ENCODE measurements around the gene MCTP1. TPM values are rescaled to one million over a fixed set of nuclear protein-coding genes. Genes with fewer than 3 reads are reported as not detected.

The MCTP1 gene
- total RNA-seq, 2 experiments from 2014 or later: 1.6 TPM

DNA sequence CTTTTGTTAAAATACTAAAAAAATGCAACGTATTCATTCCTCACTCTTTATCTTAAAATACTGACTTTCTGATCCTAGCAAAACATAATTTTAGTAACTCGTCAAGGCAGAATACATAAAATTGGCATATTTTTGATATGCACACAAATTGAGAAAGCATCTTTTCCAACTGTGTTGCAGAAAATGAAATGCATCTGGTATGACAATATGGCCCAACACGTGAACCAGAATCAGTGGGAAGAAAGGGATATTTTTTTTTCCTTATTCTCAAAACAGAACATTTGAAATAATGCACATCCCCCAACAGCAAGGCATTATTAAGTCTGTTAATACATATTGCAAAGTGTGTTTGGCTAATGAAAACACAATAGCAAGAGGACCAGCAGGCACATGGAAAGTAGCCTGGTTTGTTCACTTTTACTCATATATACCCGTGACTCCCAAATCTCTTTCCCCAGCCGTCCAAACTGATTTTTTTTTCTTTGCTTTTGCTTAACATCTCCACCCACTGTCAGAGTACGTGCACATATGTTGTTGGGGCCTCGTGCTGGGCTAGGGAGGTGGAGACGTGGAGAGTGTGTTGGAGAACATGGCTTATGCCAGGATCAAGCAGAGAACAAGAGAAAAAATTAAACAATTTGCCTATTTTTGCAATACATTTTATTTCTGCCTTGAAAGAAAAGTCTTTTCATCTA, 4.3 kb downstream of the MCTP1 start:
- H3K4me3 Mint-ChIP-seq: no peak overlapping the region
- no peak overlapping the region for H3K27ac Mint-ChIP-seq
- no peaks in the 10 kb centered on the region for H3K9me3 Mint-ChIP-seq
- peaks cover 41% of the 10 kb centered on the region for H3K27me3 Mint-ChIP-seq
- ATAC-seq (ENCODE audit: low read depth): no peak
- H3K4me1 Mint-ChIP-seq: peaks cover 7% of the 10 kb centered on the region
- no peak for DNase-seq
- POLR2A ChIA-PET: no interaction called here
- no peaks in the 10 kb centered on the region for H3K36me3 Mint-ChIP-seq

DNA sequence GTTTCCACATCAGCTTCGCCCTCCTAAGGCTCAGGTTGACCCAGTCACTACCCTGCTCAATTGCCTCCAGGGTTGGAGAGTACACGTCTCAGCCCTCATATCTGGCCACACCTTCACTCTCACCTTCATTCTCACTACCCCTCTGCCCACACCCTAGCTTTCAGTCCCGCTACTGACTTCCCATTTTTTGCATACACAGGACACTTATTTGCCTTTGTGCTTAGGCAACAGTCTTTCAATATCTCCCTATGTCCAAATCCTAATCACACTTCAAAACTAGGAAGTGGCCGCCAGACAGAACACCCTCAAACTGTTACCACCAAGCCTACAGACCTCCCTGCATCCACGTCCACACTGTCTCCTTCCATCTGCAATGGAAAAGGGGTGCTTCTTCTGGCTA, 10.9 kb downstream of the MCTP1 start:
- Mint-ChIP-seq H3K27me3 (peaks cover 13% of the 10 kb centered on the region), H3K9me3 (no peaks in the 10 kb centered on the region), H3K27ac (no peak overlapping the region), H3K4me1 (no peaks in the 10 kb centered on the region), H3K4me3 (no peak overlapping the region), H3K36me3 (no peaks in the 10 kb centered on the region)
- DNase-seq (no peak), ATAC-seq (ENCODE audit: low read depth) (no peak)
- POLR2A ChIA-PET: no interaction called here

DNA sequence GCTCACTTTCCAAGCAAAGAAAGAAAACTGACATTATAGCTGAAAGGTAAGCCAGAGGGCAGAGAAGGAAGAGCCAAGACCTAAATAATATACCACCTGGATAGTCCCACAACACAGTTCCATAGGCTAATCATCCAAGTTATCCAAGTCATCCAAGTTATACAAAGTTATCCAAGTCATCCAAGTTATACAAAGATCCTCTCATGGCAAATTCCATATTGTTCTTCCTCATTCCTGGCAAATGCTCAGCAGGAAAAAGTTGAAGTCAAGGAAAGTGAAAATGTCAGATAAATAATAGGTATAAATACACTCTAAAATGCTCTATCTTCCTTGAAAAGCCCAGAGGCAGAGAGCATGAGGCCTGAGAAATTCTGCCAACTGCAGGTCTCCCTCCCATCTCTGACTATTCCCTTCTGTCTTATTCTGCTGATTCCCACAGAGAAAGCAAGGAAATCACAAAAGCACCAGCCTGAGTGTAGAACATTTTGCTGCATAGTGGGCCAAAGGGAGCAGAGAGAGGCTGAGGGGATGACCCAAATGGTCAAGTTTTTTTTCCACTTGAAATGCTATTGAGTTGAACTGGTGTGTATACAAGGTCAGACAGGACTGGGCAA, 12.5 kb downstream of the MCTP1 start:
- Mint-ChIP-seq H3K9me3 (no peaks in the 10 kb centered on the region), H3K27ac (no peak overlapping the region), H3K27me3 (peaks cover 17% of the 10 kb centered on the region), H3K4me3 (no peak overlapping the region), H3K36me3 (no peaks in the 10 kb centered on the region), H3K4me1 (no peaks in the 10 kb centered on the region)
- no peak for DNase-seq
- no peak for ATAC-seq (ENCODE audit: low read depth)
- POLR2A ChIA-PET: no interaction called here

DNA sequence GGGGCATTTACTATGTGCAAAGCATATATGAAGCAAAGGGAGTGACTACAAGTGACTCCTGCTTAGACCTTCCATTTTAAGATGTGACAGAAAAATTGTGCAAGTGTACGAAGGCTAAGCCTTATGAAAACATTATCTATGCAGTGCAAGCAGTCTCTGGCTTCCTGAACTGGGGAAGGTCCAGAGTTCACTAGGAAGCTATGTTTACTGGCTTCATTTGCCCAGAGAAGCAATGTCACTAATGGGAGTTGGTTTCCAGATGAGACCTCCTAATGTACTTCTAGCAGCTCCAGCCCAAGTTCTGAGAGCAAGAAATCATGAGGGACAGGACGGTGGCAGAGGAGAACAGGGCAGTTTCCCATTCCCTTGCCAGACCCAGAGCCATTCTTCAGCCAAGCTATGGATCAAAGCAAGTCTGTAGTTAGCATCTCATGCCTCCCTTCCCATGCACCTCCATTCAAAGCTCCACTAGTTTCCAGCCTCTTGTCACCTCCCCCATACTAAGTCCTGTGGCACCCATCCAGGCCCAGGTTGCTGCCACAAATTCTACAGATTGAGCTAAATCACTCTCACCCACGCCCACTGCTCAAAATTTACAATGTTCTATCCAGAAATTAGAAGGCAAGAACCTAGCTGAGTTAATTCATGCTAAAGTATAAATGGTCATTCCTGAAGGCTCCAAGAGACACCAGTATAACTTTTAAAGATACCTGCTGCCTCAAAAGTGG, 21.8 kb downstream of the MCTP1 start:
- POLR2A ChIA-PET: no interaction called here
- Mint-ChIP-seq H3K36me3 (no peaks in the 10 kb centered on the region), H3K27ac (no peak overlapping the region), H3K9me3 (no peaks in the 10 kb centered on the region), H3K4me1 (no peaks in the 10 kb centered on the region), H3K4me3 (no peak overlapping the region), H3K27me3 (peaks cover 4% of the 10 kb centered on the region)
- no peak for ATAC-seq (ENCODE audit: low read depth)
- no peak for DNase-seq

DNA sequence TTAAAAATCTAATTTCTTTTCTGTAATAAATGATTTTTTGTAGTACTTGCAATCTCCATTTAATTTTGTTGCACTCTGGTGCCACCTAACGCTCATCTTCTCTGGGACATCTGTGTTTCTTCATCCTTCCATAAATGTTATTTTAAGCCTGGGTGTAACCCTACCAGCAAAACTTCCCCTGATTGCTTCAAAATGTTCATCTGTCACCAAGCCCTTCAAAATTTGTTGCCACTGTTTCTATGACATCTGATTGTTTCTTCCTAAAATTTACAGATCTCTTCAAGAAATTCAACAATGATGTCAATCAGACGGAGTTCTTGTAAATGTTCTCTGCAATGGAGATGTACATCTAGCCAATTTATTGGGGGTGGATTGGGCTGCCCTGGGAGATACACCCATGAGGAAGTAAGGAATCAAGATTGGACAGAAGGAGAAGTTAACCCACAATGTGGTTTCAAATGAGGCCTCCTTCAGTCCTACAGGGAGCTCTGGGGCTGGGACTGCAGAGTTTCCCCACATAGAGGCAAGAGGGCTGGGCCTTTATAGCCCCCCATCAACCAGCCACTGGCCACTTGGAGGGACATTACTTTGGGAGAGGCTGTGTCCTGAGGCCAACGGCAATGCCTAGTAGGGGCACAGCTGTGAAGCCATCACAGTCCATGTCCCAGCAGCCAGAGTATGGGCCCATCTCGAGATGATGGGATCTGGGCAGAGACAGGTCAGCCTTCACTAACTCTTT, 23.3 kb downstream of the MCTP1 start:
- POLR2A ChIA-PET: no interaction called here
- H3K27ac Mint-ChIP-seq: no peak overlapping the region
- H3K4me1 Mint-ChIP-seq: no peaks in the 10 kb centered on the region
- ATAC-seq (ENCODE audit: low read depth) (no peak), DNase-seq (no peak)
- H3K27me3 Mint-ChIP-seq: no peaks in the 10 kb centered on the region
- no peaks in the 10 kb centered on the region for H3K9me3 Mint-ChIP-seq
- no peak overlapping the region for H3K4me3 Mint-ChIP-seq
- no peaks in the 10 kb centered on the region for H3K36me3 Mint-ChIP-seq

DNA sequence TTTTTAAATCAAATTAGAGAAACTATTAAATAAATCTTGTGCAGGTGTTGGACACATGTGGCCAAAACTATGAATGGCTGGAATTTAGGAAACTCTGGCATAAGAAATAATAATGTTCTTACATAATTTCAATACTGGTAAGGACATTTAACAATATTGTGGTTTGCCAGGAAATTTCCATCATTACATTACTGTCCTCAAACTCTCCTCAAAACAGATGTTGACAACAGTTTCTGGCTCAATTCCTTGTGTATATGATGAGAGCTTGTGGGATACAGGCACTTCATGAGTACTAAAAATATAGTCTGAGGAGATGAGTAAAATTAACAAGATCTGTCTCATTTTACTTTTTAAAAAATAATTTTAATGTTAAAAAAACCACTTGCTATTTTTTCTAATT, 27.9 kb downstream of the MCTP1 start:
- no peaks in the 10 kb centered on the region for H3K36me3 Mint-ChIP-seq
- POLR2A ChIA-PET: no interaction called here
- H3K4me1 Mint-ChIP-seq: no peaks in the 10 kb centered on the region
- DNase-seq (no peak), ATAC-seq (ENCODE audit: low read depth) (no peak)
- H3K27me3 Mint-ChIP-seq: peaks cover 6% of the 10 kb centered on the region
- no peaks in the 10 kb centered on the region for H3K9me3 Mint-ChIP-seq
- no peak overlapping the region for H3K27ac Mint-ChIP-seq
- no peak overlapping the region for H3K4me3 Mint-ChIP-seq

DNA sequence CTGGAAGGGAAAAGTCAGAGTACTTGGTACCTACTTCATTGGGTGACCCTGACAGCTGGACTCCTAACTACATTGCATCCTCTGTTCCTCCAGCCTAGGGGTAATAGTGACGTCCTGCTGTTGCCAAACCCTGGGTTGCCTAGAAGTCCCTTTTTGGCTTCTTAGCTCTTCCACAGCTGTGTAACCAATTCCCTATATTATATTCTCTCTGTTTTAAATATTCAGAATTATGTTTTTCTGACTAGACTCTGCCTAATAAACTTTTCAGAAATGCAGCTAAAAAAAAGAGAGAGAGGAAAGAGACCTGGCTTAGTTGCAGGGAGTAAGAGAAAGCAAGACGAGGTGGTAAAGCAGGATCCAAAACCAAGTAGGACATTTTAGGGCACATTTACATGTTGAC, 28.4 kb downstream of the MCTP1 start:
- ATAC-seq (ENCODE audit: low read depth): no peak
- no peaks in the 10 kb centered on the region for H3K4me1 Mint-ChIP-seq
- no peak for DNase-seq
- POLR2A ChIA-PET: no interaction called here
- no peaks in the 10 kb centered on the region for H3K9me3 Mint-ChIP-seq
- H3K36me3 Mint-ChIP-seq: no peaks in the 10 kb centered on the region
- H3K27me3 Mint-ChIP-seq: peaks cover 6% of the 10 kb centered on the region
- no peak overlapping the region for H3K27ac Mint-ChIP-seq
- no peak overlapping the region for H3K4me3 Mint-ChIP-seq

DNA sequence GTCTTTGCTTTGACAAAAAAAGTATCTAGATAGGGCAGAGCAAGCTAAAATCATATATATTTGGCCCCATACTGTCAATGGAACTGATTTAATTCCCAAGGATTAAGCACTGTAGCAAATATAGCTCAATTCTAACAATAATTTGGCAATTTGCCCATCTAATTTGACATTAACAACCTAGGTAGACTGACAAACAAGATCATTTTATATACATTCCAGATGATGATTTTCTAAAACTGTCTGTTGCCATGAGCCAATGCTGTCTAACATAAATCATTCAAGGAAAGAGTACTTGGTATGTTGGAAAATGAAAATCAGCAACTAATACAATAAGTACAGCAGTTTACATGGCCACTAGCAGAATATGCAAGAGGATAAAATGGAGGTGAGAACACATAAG, 32.1 kb downstream of the MCTP1 start:
- POLR2A ChIA-PET: no interaction called here
- no peaks in the 10 kb centered on the region for H3K9me3 Mint-ChIP-seq
- DNase-seq (no peak), ATAC-seq (ENCODE audit: low read depth) (no peak)
- peaks cover 6% of the 10 kb centered on the region for H3K27me3 Mint-ChIP-seq
- no peak overlapping the region for H3K4me3 Mint-ChIP-seq
- H3K4me1 Mint-ChIP-seq: no peaks in the 10 kb centered on the region
- no peak overlapping the region for H3K27ac Mint-ChIP-seq
- H3K36me3 Mint-ChIP-seq: no peaks in the 10 kb centered on the region

DNA sequence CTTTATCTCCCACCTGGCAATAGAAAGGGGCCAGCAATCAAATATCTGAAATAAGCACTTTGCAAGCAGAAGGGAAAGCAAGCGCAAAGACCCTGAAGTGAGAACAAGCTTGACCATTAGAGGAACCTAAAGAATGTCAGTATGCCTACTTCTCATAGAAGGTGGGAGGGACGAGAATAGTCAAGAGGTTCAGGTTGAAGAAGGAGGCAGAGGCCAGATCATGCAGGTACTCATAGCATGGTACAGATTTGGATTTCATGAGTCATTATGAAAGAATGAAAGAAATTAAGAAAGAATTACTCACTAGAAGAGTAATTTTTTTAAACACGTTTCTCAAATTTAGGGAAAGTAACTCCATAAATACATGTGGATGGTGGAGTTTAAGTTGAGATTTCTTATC, 33.7 kb downstream of the MCTP1 start:
- DNase-seq (no peak), ATAC-seq (ENCODE audit: low read depth) (no peak)
- POLR2A ChIA-PET: no interaction called here
- Mint-ChIP-seq H3K27me3 (peaks cover 7% of the 10 kb centered on the region), H3K4me1 (no peaks in the 10 kb centered on the region), H3K36me3 (no peaks in the 10 kb centered on the region), H3K9me3 (no peaks in the 10 kb centered on the region), H3K4me3 (no peak overlapping the region), H3K27ac (no peak overlapping the region)

DNA sequence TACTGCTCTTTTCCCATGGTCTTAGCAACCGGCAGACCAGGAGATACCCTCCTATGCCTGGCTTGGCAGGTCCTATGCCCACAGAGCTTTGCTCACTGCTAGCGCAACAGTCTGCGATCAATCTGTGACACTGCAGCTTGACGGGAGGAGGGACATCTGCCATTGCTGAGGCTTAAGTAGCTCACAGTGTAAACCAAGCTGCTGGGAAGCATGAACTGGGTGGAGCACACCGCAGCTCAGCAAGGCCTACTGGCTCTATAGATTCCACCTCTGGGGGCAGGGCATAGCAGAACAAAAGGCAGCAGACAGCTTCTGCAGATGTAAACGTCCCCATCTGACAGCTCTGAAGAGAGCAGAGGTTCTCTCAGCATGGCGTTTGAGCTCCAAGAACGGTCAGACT, 40.4 kb downstream of the MCTP1 start:
- H3K4me1 Mint-ChIP-seq: no peaks in the 10 kb centered on the region
- DNase-seq: no peak
- peaks cover 6% of the 10 kb centered on the region for H3K27me3 Mint-ChIP-seq
- H3K36me3 Mint-ChIP-seq: no peaks in the 10 kb centered on the region
- no peak overlapping the region for H3K27ac Mint-ChIP-seq
- no peak for ATAC-seq (ENCODE audit: low read depth)
- POLR2A ChIA-PET: no interaction called here
- H3K4me3 Mint-ChIP-seq: no peak overlapping the region
- H3K9me3 Mint-ChIP-seq: no peaks in the 10 kb centered on the region

DNA sequence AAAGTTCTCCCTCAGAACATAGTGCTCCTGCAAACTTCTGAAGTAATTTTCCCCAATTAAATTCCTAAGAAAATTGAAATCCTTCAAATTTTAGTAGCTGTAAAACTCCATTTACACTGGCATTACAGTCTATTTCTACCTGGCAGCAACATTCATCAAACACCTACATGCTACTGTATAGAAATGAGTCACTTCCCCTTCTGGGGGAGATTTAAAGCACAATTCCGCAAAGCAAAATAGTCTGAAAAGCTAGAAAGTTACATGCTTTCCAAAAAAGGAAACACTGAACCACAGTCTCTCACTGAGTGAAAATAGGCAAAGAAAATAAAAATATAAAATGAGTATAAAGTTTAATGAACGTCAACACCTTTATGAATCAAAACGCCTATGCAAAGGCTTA, 43.3 kb downstream of the MCTP1 start:
- Mint-ChIP-seq H3K36me3 (no peaks in the 10 kb centered on the region), H3K4me3 (no peak overlapping the region), H3K9me3 (no peaks in the 10 kb centered on the region), H3K4me1 (no peaks in the 10 kb centered on the region), H3K27me3 (peaks cover 4% of the 10 kb centered on the region), H3K27ac (no peak overlapping the region)
- DNase-seq (no peak), ATAC-seq (ENCODE audit: low read depth) (no peak)
- POLR2A ChIA-PET: no interaction called here

DNA sequence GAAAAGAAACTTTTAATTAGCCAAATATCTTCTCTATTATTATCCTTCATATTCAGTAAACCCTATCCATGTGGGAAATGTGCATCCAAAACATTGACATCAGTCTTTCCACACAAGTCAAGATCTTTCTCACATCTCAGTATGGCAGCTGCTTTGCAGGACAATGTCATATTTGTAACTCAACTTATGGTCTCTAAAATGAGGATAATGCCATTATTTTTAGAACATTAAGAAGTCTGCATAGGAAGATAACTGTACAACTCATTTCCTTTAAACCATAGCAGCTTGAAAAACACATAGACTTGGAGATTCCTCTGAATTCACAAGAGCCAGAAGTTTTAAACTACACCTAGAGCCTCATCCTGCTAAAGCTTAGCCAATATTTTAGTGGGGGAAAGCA, 43.7 kb downstream of the MCTP1 start:
- ATAC-seq (ENCODE audit: low read depth) (no peak), DNase-seq (no peak)
- H3K4me1 Mint-ChIP-seq: no peaks in the 10 kb centered on the region
- no peak overlapping the region for H3K27ac Mint-ChIP-seq
- peaks cover 4% of the 10 kb centered on the region for H3K27me3 Mint-ChIP-seq
- H3K4me3 Mint-ChIP-seq: no peak overlapping the region
- no peaks in the 10 kb centered on the region for H3K36me3 Mint-ChIP-seq
- POLR2A ChIA-PET: no interaction called here
- no peaks in the 10 kb centered on the region for H3K9me3 Mint-ChIP-seq

DNA sequence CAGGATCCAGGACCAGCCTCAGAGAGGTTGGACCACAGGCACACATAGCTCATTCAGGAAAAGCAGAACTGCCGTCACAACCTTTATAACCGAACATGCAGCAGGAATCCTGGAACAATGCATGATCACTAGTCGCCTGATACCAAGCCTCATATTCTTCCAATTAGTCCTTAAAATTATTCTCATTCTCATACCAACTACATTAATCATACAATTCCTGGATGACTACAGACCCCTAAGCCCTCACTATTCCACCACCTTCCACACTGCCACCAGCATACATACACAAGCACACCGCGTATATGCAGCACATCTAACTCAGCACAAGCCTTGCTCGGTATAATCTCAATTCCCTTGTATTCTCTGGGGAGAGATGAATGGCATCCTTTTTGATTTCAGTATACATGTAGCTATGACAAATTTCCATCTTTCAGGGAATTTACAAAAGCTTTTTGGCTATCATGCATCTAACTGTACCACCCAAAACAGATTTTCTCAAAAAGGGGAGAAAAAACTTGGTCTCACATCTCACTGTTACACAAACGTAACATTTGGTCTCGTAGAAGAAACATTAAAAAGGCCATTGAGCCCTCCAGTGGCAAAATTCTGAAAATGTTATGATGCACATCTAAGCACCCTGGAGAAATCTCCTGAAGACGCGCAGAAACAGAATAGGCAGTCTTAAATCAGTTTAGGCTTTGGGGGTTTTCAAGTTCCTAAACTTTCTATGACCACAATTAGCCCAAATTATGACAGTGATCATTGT, 46.2 kb downstream of the MCTP1 start:
- Mint-ChIP-seq H3K27ac (no peak overlapping the region), H3K4me3 (no peak overlapping the region), H3K4me1 (no peaks in the 10 kb centered on the region), H3K9me3 (no peaks in the 10 kb centered on the region), H3K27me3 (peaks cover 4% of the 10 kb centered on the region), H3K36me3 (no peaks in the 10 kb centered on the region)
- ATAC-seq (ENCODE audit: low read depth) (no peak), DNase-seq (no peak)
- POLR2A ChIA-PET: no interaction called here
